ENCODE data around the gene BLID.

Gene BLID

GRCh38 chr11:122097419-122098001 lies 18.5 kb downstream of the BLID start:
- no peak for TF ChIP-seq EZH2phosphoT487 (conservative IDR thresholded peaks at IDR 0.05; ENCODE audit: low read length)
- TF ChIP-seq, protein P1, sequence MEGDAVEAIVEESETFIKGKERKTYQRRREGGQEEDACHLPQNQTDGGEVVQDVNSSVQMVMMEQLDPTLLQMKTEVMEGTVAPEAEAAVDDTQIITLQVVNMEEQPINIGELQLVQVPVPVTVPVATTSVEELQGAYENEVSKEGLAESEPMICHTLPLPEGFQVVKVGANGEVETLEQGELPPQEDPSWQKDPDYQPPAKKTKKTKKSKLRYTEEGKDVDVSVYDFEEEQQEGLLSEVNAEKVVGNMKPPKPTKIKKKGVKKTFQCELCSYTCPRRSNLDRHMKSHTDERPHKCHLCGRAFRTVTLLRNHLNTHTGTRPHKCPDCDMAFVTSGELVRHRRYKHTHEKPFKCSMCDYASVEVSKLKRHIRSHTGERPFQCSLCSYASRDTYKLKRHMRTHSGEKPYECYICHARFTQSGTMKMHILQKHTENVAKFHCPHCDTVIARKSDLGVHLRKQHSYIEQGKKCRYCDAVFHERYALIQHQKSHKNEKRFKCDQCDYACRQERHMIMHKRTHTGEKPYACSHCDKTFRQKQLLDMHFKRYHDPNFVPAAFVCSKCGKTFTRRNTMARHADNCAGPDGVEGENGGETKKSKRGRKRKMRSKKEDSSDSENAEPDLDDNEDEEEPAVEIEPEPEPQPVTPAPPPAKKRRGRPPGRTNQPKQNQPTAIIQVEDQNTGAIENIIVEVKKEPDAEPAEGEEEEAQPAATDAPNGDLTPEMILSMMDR (IDR thresholded peaks at IDR 0.05; ENCODE audit: insufficient read depth, low read length, poor library complexity, severe bottlenecking) = no peak
- Histone ChIP-seq H3K9me3 (ENCODE audit: insufficient read depth, low read length) (no peaks in the 10 kb centered on the region), H3K9ac (ENCODE audit: low read length) (no peak overlapping the region), H3K9me2 (replicated peaks; ENCODE audit: insufficient read depth, low read length) (no peaks in the 10 kb centered on the region), H3K36me3 (ENCODE audit: low read length) (no peaks in the 10 kb centered on the region), H4K20me1 (ENCODE audit: low read depth, low read length) (no peaks in the 10 kb centered on the region), H2AFZ (ENCODE audit: low read depth, low read length, severe bottlenecking) (no peak overlapping the region), H3K27me3 (ENCODE audit: low read length) (no peaks in the 10 kb centered on the region), H3K27ac (ENCODE audit: low read depth, low read length) (no peak overlapping the region), H3F3A (ENCODE audit: insufficient read depth) (no peaks in the 10 kb centered on the region), H3K4me3 (ENCODE audit: insufficient read depth, low read length, poor library complexity, severe bottlenecking) (no peak overlapping the region), H3K4me2 (ENCODE audit: low read depth, low read length, poor library complexity, severe bottlenecking) (no peak overlapping the region), H3K79me2 (ENCODE audit: insufficient read depth, low read length) (no peaks in the 10 kb centered on the region)

- Histone ChIP-seq H3K79me2 (ENCODE audit: insufficient read depth, low read length) (no peaks in the 10 kb centered on the region), H3F3A (ENCODE audit: insufficient read depth) (no peaks in the 10 kb centered on the region), H3K9ac (ENCODE audit: low read length) (no peak overlapping the region), H3K4me3 (ENCODE audit: insufficient read depth, low read length, poor library complexity, severe bottlenecking) (no peak overlapping the region), H2AFZ (ENCODE audit: low read depth, low read length, severe bottlenecking) (no peak overlapping the region), H3K36me3 (ENCODE audit: low read length) (no peaks in the 10 kb centered on the region), H3K27ac (ENCODE audit: low read depth, low read length) (no peak overlapping the region), H3K9me3 (ENCODE audit: insufficient read depth, low read length) (no peaks in the 10 kb centered on the region), H3K27me3 (ENCODE audit: low read length) (no peaks in the 10 kb centered on the region), H3K4me2 (ENCODE audit: low read depth, low read length, poor library complexity, severe bottlenecking) (no peak overlapping the region), H4K20me1 (ENCODE audit: low read depth, low read length) (no peaks in the 10 kb centered on the region), H3K9me2 (replicated peaks; ENCODE audit: insufficient read depth, low read length) (no peaks in the 10 kb centered on the region)
- TF ChIP-seq, protein P1 (IDR thresholded peaks at IDR 0.05; ENCODE audit: insufficient read depth, low read length, poor library complexity, severe bottlenecking) = no peak
- TF ChIP-seq EZH2phosphoT487 (conservative IDR thresholded peaks at IDR 0.05; ENCODE audit: low read length) = no peak
These were observed 19.5 kb downstream of the BLID start for GRCh38 chr11:122096272-122097112.

GRCh38 chr11:122095681-122096262 lies 20.2 kb downstream of the BLID start:
- Histone ChIP-seq H2AFZ (ENCODE audit: low read depth, low read length, severe bottlenecking) (no peak overlapping the region), H3K9me3 (ENCODE audit: insufficient read depth, low read length) (no peaks in the 10 kb centered on the region), H3K9ac (ENCODE audit: low read length) (no peak overlapping the region), H4K20me1 (ENCODE audit: low read depth, low read length) (no peaks in the 10 kb centered on the region), H3K4me3 (ENCODE audit: insufficient read depth, low read length, poor library complexity, severe bottlenecking) (no peak overlapping the region), H3F3A (ENCODE audit: insufficient read depth) (no peaks in the 10 kb centered on the region), H3K4me2 (ENCODE audit: low read depth, low read length, poor library complexity, severe bottlenecking) (no peak overlapping the region), H3K36me3 (ENCODE audit: low read length) (no peaks in the 10 kb centered on the region), H3K27me3 (ENCODE audit: low read length) (no peaks in the 10 kb centered on the region), H3K27ac (ENCODE audit: low read depth, low read length) (no peak overlapping the region), H3K9me2 (replicated peaks; ENCODE audit: insufficient read depth, low read length) (no peaks in the 10 kb centered on the region), H3K79me2 (ENCODE audit: insufficient read depth, low read length) (no peaks in the 10 kb centered on the region)
- TF ChIP-seq, protein P1 (IDR thresholded peaks at IDR 0.05; ENCODE audit: insufficient read depth, low read length, poor library complexity, severe bottlenecking) = no peak
- no peak for TF ChIP-seq EZH2phosphoT487 (conservative IDR thresholded peaks at IDR 0.05; ENCODE audit: low read length)
